Endothelial cell of umbilical vein (primary cell): ENCODE results near the gene SCYL1. TPM values are rescaled to one million over a fixed set of nuclear protein-coding genes. Genes with fewer than 3 reads are reported as not detected.

Source experiments
- BruUV-seq: library from RNA; stranded (reverse); fragments of 400-500 nt; replicated peaks from 2 replicates; lab custom pipeline; 2021; lab: Mats Ljungman, UMichigan
- CTCF ChIA-PET: fragments of 300-600, 350-600 bp; sonication (Branson Sonifier 250); formaldehyde crosslinking; loops from one replicate; lab custom pipeline; 2021; ENCODE audit warnings: antibody characterized with exemption, inconsistent platforms; lab: Charles Lee
- POLR2A ChIA-PET: fragments of 300-600, 350-600 bp; sonication (Branson Sonifier 250); formaldehyde crosslinking; loops from one replicate; lab custom pipeline; 2021; ENCODE audit warnings: antibody characterized with exemption, inconsistent platforms; lab: Charles Lee
- DNase-seq: peaks from one replicate; pipeline ENCODE4 v3.0.0-alpha.2; 2011; ENCODE audit warnings: low read depth, low spot score
- FAIRE-seq: peaks from 2 replicates; lab custom pipeline; 2011; peaks lifted over from hg19 to GRCh38; lab: Jason Lieb, UNC
- H2AFZ ChIP-seq: 2 replicates; pipeline ENCODE4 v1.6.0; 2012; ENCODE audit warnings: low read depth, low read length, control low read depth, inconsistent platforms
- H3K27ac ChIP-seq: 2 replicates; pipeline ENCODE4 v1.5.1; 2011; ENCODE audit warnings: low read depth, mild to moderate bottlenecking, control low read depth, low read length, moderate library complexity; ENCODE audit not compliant: insufficient read depth
- H3K27me3 ChIP-seq, 2 experiments: 2 replicates each; pipeline versions ENCODE4 v1.6.0 to v1.6.1; 2011; ENCODE audit warnings: low read length in 2 of 2, mixed read lengths in 1 of 2; ENCODE audit not compliant: control insufficient read depth in 2 of 2, insufficient read depth in 2 of 2
- H3K36me3 ChIP-seq, 2 experiments: 2 replicates in 1 of 2; 3 replicates in 1 of 2; pipeline ENCODE4 v1.5.1; 2011; ENCODE audit warnings: low read length in 2 of 2, mild to moderate bottlenecking in 1 of 2, moderate library complexity in 1 of 2; ENCODE audit not compliant: control insufficient read depth in 2 of 2, insufficient read depth in 2 of 2; ENCODE audit errors: extremely low read depth in 1 of 2
- H3K4me1 ChIP-seq: 3 replicates; pipeline ENCODE4 v1.5.1; 2011; ENCODE audit warnings: mild to moderate bottlenecking, low read length; ENCODE audit not compliant: control insufficient read depth, insufficient read depth; ENCODE audit errors: extremely low read depth
- H3K4me2 ChIP-seq: 2 replicates; pipeline ENCODE4 v1.6.1; 2011; ENCODE audit warnings: low read length, control low read depth, mixed read lengths; ENCODE audit not compliant: insufficient read depth
- H3K4me3 ChIP-seq, 3 experiments: fragments of 200-600 bp in 1 of 3; sonication (generic), shearing (Covaris generic) in 1 of 3; replicated peaks in 1 of 3; 2 replicates each; pipeline ENCODE4 v1.5.1; 2011 to 2016; ENCODE audit warnings: control low read depth in 3 of 3, low read length in 3 of 3, mild to moderate bottlenecking in 2 of 3, inconsistent platforms in 1 of 3, low read depth in 1 of 3, moderate library complexity in 1 of 3; ENCODE audit not compliant: insufficient read depth in 1 of 3
- H3K79me2 ChIP-seq: 2 replicates; pipeline ENCODE4 v1.6.0; 2012; ENCODE audit warnings: low read length, inconsistent platforms; ENCODE audit not compliant: control insufficient read depth, insufficient read depth
- H3K9ac ChIP-seq: replicated peaks from 2 replicates; pipeline ENCODE3; 2011; ENCODE audit warnings: low read length, control low read depth; ENCODE audit not compliant: insufficient read depth; ENCODE audit errors: extremely low read depth
- H3K9me1 ChIP-seq: replicated peaks from 3 replicates; pipeline ENCODE4 v1.6.0; 2011; ENCODE audit warnings: mild to moderate bottlenecking, low read length; ENCODE audit not compliant: control insufficient read depth, insufficient read depth; ENCODE audit errors: extremely low read depth
- H3K9me3 ChIP-seq: replicated peaks from 2 replicates; pipeline ENCODE4 v1.5.1; 2012; ENCODE audit warnings: low read length, inconsistent platforms; ENCODE audit not compliant: control insufficient read depth, insufficient read depth
- H4K20me1 ChIP-seq: replicated peaks from 2 replicates; pipeline ENCODE3; 2011; ENCODE audit warnings: mild to moderate bottlenecking, low read length; ENCODE audit not compliant: control insufficient read depth, insufficient read depth; ENCODE audit errors: extremely low read depth
- EZH2 ChIP-seq: IDR thresholded peaks from 2 replicates; pipeline ENCODE4 v1.6.1; 2012; ENCODE audit warnings: borderline replicate concordance, low read depth, mild to moderate bottlenecking, moderate library complexity, low read length, inconsistent platforms; ENCODE audit not compliant: severe bottlenecking
- FOS ChIP-seq: IDR thresholded peaks from 2 replicates; pipeline ENCODE4 v1.6.1; 2011; ENCODE audit warnings: mild to moderate bottlenecking, low read length, moderate library complexity, borderline replicate concordance; ENCODE audit not compliant: insufficient read depth
- GATA2 ChIP-seq: IDR thresholded peaks from 2 replicates; pipeline ENCODE4 v1.7.0; 2011; ENCODE audit warnings: low read depth, mild to moderate bottlenecking, moderate library complexity, mixed read lengths, low read length; ENCODE audit not compliant: insufficient read length, insufficient read depth
- JUN ChIP-seq: IDR thresholded peaks from 2 replicates; pipeline ENCODE4 v1.6.1; 2011; ENCODE audit warnings: borderline replicate concordance, low read depth; ENCODE audit not compliant: insufficient read length, insufficient read depth
- MAX ChIP-seq: IDR thresholded peaks from 2 replicates; pipeline ENCODE4 v1.6.1; 2011; ENCODE audit not compliant: insufficient read depth, insufficient read length
- MYC ChIP-seq: IDR thresholded peaks from one replicate; pipeline ENCODE4 v1.6.1; 2011; ENCODE audit warnings: mild to moderate bottlenecking, low read depth, low read length
- POLR2A ChIP-seq: IDR thresholded peaks from 2 replicates; pipeline ENCODE4 v1.6.1; 2012; ENCODE audit warnings: low read depth, mild to moderate bottlenecking, control low read depth, low read length
- POLR2AphosphoS5 ChIP-seq: IDR thresholded peaks from 2 replicates; pipeline ENCODE4 v1.6.1; 2012; ENCODE audit warnings: low read depth, mild to moderate bottlenecking, control low read depth, low read length, moderate library complexity; ENCODE audit not compliant: insufficient read depth
- dilution Hi-C: fragments of 300-500 bp; cut with MboI; formaldehyde crosslinking; loops from one replicate; pipeline ENCODE4 v1.15.0; 2019; ENCODE audit warnings: low sequenced_read_pairs; ENCODE audit not compliant: extremely low pct_ligation_motif_present
- intact Hi-C: fragments of 100-400 bp; cut with micrococcal nuclease; formaldehyde crosslinking; loops from one replicate; pipeline ENCODE4 v1.10.0; 2022
- polyA plus RNA-seq, 4 experiments: library from polyadenylated mRNA; depleted of rRNA in 3 of 4; stranded (reverse) in 3 of 4; unstranded in 1 of 4; fragments of >200 nt; gene quantifications; 2 replicates each; pipeline versions ENCODE4 v1.2.1 to v1.2.3, GENCODE V29; 2011 to 2012; ENCODE audit warnings: missing spikeins in 1 of 4
- total RNA-seq: library from RNA; stranded (reverse); gene quantifications from 2 replicates; pipeline ENCODE4 v1.2.3, GENCODE V29; 2021

The SCYL1 gene
- total and polyA plus RNA-seq, 2 donors (not counting 3 experiments of a cell fraction or from before 2014, with no cell fraction given): 88.2 to 126 TPM

GRCh38 chr11:65497141-65498041 lies 27.5 kb upstream of the SCYL1 start:
- Histone ChIP-seq H3K79me2 (peaks cover 53% of the 10 kb centered on the region), H3K4me3 (peak overlapping the region; percentile 0 to 91 (median 48)), H3K4me2 (peak overlapping the region; percentile 90), H3K4me1 (peaks cover 45% of the 10 kb centered on the region), H3K9me3 (no peaks in the 10 kb centered on the region), H3K36me3 (peaks cover 2 to 7% of the 10 kb centered on the region in 2 experiments), H4K20me1 (peaks cover 5% of the 10 kb centered on the region), H3K9ac (peak overlapping the region; percentile 95), H2AFZ (no peak overlapping the region), H3K27me3 (no peaks in the 10 kb centered on the region), H3K27ac (peak overlapping the region; percentile 95), H3K9me1 (no peaks in the 10 kb centered on the region)
- FAIRE-seq (peak; percentile 77), DNase-seq (peak; percentile 99)
- TF ChIP-seq FOS: no peak
- TF ChIP-seq POLR2A: peak; percentile 98
- TF ChIP-seq MAX: peak; percentile 45
- TF ChIP-seq MYC: peak; percentile 6
- no peak for TF ChIP-seq JUN
- TF ChIP-seq GATA2: no peak
- no peak for TF ChIP-seq EZH2
- TF ChIP-seq POLR2AphosphoS5: peak; percentile 100
- dilution Hi-C loops: no loop called here
- intact Hi-C loops: loop anchor here (1.0 to 5.0 kb wide), 4 partner anchors 10 to 40 kb away; no protein-coding TSS in a partner anchor
- CTCF ChIA-PET: interaction anchor here (1.0 to 13.9 kb wide), 9 partner anchors 10 to 168 kb away, joined by 3 to 247 read pairs (median 4); partner anchors contain the start of gene SLC25A45
- BruUV-seq: no TSS peak
- POLR2A ChIA-PET: interaction anchor here (0.6 to 13.9 kb wide), 19 partner anchors 8 to 126 kb away, joined by 3 to 283 read pairs (median 9); partner anchors contain the start of gene NEAT1
